Stimulated activated CD8-positive, alpha-beta memory T cell treated with anti-CD3 and anti-CD28 coated beads, Interleukin-2, amount 100 ng/mL, for 1 hour (primary cell): Measurements from ENCODE around the gene PTPRT.

Experiments used
- DNase-seq, 2 donors: peaks; one replicate each; pipeline ENCODE4 v3.0.0-alpha.2; 2020; ENCODE audit warnings: low read depth in 2 of 2

The PTPRT gene

GRCh38 chr20:42118001-42118400 lies 1071.7 kb downstream of the PTPRT start:
- no peak for DNase-seq

GRCh38 chr20:42113236-42113635 lies 1076.5 kb downstream of the PTPRT start:
- DNase-seq: no peak

- no peak for DNase-seq
These were observed 1077.5 kb downstream of the PTPRT start for GRCh38 chr20:42112161-42112560.

- no peak for DNase-seq
These were observed 1078.4 kb downstream of the PTPRT start for GRCh38 chr20:42111349-42111748.

GRCh38 chr20:42110301-42110700 lies 1079.4 kb downstream of the PTPRT start:
- DNase-seq: no peak

GRCh38 chr20:42102000-42102399 lies 1087.7 kb downstream of the PTPRT start:
- no peak for DNase-seq

- no peak for DNase-seq
These were observed 1089.5 kb downstream of the PTPRT start for GRCh38 chr20:42100137-42100704.

GRCh38 chr20:42099101-42099500 lies 1090.6 kb downstream of the PTPRT start:
- no peak for DNase-seq

- DNase-seq: no peak
These were observed 1091.3 kb downstream of the PTPRT start for GRCh38 chr20:42098418-42098817.

- DNase-seq: no peak
These were observed 1092.0 kb downstream of the PTPRT start for GRCh38 chr20:42097741-42098140.

- no peak for DNase-seq
These were observed 1094.5 kb downstream of the PTPRT start for GRCh38 chr20:42095221-42095620.

- no peak for DNase-seq
These were observed 1095.9 kb downstream of the PTPRT start for GRCh38 chr20:42093542-42094440.

- DNase-seq: no peak
These were observed 1096.7 kb downstream of the PTPRT start for GRCh38 chr20:42093041-42093440.

- no peak for DNase-seq
These were observed 1104.3 kb downstream of the PTPRT start for GRCh38 chr20:42085366-42085765.

- no peak for DNase-seq
These were observed 1106.4 kb downstream of the PTPRT start for GRCh38 chr20:42083280-42083679.

- DNase-seq: no peak
These were observed 1107.1 kb downstream of the PTPRT start for GRCh38 chr20:42082611-42083010.

GRCh38 chr20:42080956-42081355 lies 1108.8 kb downstream of the PTPRT start:
- no peak for DNase-seq

GRCh38 chr20:42074944-42075343 lies 1114.8 kb downstream of the PTPRT start:
- no peak for DNase-seq

- no peak for DNase-seq
These were observed 1122.1 kb downstream of the PTPRT start for GRCh38 chr20:42067596-42067995.

- no peak for DNase-seq
These were observed 1122.5 kb downstream of the PTPRT start for GRCh38 chr20:42067174-42067573.

GRCh38 chr20:42063141-42063540 lies 1126.6 kb downstream of the PTPRT start:
- no peak for DNase-seq

- no peak for DNase-seq
These were observed 1136.4 kb downstream of the PTPRT start for GRCh38 chr20:42053350-42053749.

GRCh38 chr20:42051921-42052320 lies 1137.8 kb downstream of the PTPRT start:
- no peak for DNase-seq
